ENCODE data around the gene SERTAD2.

Gene SERTAD2

GRCh38 chr2:64672708-64673107, 19.0 kb upstream of the SERTAD2 start:
- DNase-seq = no peak

- DNase-seq = no peak
These were observed 16.3 kb upstream of the SERTAD2 start for GRCh38 chr2:64670047-64670446.

DNA sequence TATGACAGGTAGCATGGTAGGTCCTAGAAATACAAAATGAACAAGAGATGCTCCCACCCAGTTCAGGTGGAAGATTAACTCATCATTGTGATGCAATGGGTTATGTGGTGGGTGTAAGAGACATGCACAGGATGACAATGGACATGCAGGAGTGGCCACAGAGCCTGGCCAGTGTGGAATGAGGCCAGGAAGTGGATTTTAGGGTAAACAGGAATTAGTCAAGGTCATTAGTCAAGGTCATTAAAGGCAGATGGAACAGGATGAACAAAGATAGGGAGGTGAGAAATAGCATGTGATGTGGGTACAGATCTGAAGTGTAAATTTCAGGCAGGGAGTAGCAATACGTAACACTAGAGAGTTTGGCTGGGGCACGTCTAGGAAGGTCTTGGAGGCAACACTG, 15.6 kb upstream of the SERTAD2 start:
- DNase-seq = no peak

DNA sequence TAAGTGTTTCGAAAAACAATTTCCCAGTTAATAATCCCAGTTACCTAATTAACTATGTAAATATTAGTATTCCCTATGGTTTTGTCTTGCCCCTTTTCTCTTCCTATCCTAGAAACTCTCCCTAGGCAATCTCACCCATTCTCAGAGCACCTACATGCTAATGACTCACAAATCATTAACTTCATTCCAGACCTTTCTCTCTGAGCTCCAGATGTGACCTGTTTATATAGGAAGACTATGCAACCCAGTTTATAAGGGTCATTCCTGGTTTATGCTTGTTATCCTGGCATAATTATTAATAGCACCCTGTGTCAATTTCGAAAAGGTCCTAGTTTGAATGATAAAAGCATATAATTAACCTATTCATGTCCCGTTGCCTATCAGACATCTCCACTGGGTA, 14.8 kb upstream of the SERTAD2 start:
- DNase-seq = no peak

DNA sequence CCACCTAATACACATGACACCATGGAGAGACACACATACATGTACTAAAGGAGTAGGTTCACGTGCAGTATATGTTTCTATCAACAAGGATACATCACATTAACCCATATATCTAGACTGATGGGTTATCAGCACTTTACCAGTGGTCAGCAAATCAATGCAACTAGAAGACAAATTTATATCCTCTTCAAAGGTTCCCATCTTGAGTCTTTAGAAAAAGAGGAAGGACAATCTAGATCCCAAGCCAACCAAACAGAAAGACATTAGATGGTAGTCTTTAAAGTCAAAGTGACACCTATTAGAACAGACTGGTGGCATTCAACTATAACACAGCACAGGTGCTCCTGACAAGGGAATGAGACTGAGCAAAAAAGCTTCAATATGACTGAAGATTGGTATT, 13.8 kb upstream of the SERTAD2 start:
- no peak for DNase-seq

- no peak for DNase-seq
These were observed 13.2 kb upstream of the SERTAD2 start for GRCh38 chr2:64666810-64667438.

GRCh38 chr2:64665709-64666108, 12.0 kb upstream of the SERTAD2 start:
- no peak for DNase-seq

GRCh38 chr2:64663402-64663801, 9.7 kb upstream of the SERTAD2 start:
- DNase-seq = no peak

DNA sequence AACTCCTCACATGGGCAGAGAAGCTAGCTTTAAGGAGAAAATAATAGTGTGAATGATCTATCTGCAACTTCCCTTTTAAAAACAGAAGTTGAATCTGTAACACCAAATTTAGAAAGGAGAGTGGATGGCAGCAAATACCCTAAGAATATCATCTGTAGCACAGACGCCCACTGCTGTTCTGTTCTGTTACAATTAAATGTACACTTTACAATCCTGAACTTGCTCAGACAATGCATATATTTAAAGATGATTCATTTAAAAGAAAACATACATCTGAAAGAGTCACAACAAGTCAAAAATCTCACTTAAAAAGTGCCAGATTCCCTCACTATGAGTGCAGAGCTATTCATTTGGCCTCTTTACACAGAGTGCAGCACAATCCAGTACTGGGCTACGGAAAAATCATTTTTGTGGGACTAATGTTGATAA, 8.0 kb upstream of the SERTAD2 start:
- DNase-seq = no peak

DNA sequence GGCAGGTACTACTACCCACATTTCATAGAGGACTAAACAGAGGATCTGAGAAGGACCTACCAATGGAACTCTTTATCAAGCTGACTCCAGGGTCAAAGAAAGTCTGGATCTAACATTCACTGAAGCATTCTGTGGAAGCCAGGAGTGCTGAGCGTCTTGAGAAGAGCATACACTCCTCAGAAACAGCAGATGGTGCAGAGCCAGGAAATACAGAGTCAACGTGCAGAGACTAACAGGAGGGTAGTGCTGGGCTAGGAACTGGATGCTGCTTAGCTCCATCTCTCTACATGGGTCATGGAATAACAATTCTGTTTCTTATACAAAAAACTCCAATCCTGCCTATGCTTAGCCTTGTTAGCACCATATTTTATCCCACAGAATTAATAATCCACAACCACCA, 5.5 kb upstream of the SERTAD2 start:
- DNase-seq = no peak

DNA sequence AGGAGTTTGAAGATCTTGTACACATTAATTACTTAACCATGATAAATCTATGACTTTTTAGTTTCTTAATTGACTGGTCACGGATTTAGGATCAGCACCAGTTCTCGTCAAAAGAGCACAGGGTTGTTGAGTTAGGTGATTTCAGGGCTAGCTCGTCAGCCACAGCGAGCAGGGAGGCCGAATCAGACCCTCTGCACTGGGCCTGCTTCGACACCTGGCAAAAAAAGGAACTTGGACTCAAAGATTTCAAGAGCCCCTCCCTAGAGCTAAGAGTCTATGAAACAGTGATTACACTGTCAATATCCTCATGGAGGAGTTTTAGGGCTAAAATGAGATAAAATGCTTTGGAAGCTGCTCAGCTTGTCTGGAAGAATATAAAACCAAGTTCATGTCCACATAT, 4.6 kb upstream of the SERTAD2 start:
- DNase-seq = no peak

GRCh38 chr2:64657411-64657810, 3.7 kb upstream of the SERTAD2 start:
- no peak for DNase-seq

DNA sequence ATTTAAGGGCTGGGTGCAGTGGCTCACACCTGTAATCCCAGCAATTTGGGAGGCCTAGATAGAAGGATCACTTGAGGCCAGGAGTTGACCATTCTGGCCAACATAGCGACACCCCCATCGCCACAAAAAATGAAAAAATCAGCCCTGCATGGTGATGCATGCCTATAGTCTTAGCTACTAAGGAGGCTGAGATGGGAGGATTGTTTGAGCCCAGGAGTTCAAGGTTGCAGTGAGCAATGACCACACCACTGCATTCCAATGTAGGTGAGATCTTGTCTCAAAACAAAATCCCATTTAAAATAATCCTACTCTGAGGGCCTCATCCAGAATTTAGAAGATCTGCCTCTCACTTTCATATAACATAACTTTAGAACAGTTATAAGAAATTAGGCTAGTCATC, 2.7 kb upstream of the SERTAD2 start:
- DNase-seq = no peak

GRCh38 chr2:64655873-64656272, 2.2 kb upstream of the SERTAD2 start:
- DNase-seq = no peak

- DNase-seq = peak; percentile 45
These were observed 1.4 kb upstream of the SERTAD2 start for GRCh38 chr2:64655018-64655664.

GRCh38 chr2:64654063-64654811, 524 bp upstream of the SERTAD2 start:
- DNase-seq = peak; percentile 73

GRCh38 chr2:64652231-64653108, 1.2 kb downstream of the SERTAD2 start:
- peak; percentile 29 for DNase-seq

- DNase-seq = no peak
These were observed 2.1 kb downstream of the SERTAD2 start for GRCh38 chr2:64651590-64651989.

DNA sequence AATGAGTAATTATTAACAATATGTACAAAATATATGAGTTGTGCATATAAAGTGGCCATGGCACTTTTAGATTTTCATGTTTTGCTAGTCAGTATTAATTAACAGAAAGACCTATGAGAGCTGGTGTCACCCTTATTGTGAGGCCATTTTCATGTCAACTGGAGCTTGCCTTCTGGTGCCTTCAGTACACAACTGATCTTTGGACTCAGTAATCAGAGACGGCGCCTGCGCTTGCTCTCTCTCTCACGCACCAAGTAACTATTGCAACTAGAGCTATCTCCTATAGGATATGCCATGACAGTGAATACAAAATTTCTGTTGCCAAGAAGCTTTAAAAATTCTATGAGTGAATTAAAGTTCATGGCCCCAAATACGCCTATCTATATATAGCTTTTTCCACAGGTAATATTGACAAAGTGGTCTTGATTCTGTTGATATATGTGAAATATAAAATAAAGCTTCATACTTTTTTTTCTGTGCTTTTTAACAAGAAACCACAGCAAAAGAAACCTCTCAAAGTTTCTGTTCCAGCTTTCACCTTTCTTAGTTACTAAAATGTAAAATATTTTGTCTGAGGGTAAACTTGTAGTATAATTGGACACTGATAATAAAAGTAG, 2.9 kb downstream of the SERTAD2 start:
- no peak for DNase-seq

DNA sequence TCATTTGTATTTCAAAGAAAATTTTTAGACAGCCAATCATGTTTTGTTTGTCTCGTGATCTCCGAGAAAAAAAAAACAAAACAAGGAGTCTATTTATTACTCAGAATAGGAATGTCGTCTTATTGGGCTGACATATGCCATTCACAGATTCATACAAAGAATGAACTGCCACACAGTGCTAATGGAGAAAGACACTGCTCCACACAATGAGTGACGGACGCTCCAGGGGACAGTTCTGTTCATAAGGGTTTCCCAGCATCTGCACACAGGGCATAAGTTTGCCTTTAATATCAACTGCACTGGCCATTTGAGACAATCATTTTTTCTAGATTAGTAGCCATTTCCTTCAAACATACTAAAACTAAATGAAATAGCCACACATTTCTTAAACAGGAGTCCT, 3.4 kb downstream of the SERTAD2 start:
- no peak for DNase-seq

DNA sequence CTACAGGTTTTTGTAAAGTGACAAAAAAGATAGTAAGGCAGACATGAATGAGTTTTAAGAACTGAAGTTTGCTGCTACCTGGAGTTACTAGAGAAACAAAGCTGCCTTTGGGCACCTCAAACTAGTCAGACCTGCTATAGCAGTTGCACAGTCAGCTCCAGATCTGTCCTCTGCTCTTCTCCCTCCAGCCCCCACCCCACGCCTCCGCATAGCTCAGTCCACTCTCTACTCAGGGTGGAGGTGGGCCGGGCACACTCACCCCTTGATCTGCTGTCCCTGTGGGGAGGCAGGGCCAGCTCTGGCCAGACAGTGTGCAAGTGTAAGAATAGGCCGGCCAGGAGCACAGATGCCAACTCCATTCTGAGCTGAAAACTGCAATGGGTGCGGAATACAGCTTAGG, 4.1 kb downstream of the SERTAD2 start:
- DNase-seq = no peak

DNA sequence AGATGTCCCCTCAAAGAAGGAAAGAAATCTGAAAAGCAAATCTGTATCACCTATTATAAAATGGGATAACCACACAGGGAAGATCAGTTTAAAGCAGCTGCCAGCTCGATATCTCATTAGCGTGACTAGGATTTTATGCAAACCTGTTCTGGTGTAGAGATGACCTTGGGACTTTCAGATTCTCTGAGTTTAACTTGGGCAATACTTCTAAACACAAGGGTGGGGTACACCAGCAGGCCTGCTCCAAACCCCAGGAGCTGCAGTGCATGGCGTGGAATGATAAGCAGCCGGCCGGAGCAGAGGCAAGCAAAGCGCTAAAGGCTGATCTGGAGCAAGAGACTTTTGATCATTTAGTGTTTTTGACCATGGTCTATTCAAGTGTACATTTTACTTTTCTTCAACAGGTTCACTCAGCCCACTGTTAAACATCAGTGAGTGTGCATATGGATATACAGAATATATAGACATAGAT, 4.7 kb downstream of the SERTAD2 start:
- DNase-seq = no peak
